Islet of Langerhans (tissue), 1 donor: ENCODE results near the gene IVNS1ABP.
"Not testable (repeated sequence)": the region's sequence is repeated elsewhere in the genome, so short reads cannot be mapped to it uniquely, and the experiment has no call there.

Source experiments
- FAIRE-seq: peaks from one replicate; lab custom pipeline; 2011; peaks lifted over from hg19 to GRCh38; lab: Jason Lieb, UNC

The IVNS1ABP gene

DNA sequence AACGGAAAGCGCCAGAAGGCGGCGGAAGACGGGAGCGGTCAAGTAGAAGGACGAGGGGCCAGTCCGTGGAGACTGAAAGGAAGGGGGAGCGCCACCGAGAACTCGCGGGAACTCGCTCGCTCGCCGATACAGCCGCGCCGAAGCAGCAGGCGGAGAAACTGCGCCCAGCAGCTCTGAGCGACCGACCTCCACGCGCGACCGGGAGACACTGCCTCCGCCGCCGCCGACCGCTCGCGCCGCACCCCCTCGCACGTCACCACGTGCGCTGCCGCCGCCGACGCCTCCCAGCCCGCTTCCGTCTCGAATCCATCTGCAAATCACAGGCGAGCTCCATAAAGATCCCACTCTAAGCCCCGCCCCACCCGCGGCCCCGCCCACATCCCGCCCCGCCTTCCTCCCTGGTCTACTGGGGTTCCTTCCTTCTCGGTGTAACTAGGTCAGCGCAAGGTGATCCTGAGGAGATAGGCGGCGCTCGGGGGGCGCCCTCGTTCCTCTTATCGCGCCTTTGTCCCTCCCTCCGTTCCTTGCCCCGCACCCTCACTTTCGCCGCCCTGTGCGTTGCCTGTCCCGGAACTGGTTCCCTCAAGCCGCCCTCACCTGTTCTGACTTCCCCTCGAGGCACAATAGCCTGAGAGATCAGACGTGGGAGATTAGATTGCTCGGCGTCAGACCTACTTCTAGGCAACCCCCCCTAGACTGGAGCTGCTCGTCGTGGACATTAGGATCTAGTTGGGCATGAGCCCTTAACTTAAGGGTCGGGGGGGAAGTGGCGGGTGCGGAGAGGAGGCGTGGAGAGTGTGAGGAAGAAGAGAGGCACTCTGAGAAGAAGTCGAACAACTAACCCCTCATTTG, at the start of gene IVNS1ABP:
IVNS1ABP (minus strand) TSS at position 210 of the 852 bp plus-strand sequence. CDS start 7,750 bp downstream, outside the sequence.
- no peak for FAIRE-seq

DNA sequence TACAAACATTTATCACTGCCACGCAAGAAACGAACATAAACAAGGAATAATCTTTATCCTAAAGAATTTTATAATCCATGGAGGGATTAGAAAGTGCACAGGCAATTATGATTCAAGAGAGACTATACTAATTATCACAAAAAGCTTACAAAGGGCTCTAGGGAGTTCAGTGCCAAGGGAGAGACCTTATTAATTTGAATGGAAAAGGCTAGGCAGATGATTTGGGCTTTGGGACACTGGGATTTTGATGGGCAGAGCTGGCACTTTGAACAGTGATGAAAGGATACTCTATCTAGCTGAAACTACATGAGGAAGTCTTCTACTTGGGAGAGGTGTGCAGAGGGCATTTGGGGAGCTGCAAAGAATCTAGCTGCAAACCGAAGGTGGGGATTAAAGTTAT, 48.9 kb upstream of the IVNS1ABP start:
- FAIRE-seq = no peak

DNA sequence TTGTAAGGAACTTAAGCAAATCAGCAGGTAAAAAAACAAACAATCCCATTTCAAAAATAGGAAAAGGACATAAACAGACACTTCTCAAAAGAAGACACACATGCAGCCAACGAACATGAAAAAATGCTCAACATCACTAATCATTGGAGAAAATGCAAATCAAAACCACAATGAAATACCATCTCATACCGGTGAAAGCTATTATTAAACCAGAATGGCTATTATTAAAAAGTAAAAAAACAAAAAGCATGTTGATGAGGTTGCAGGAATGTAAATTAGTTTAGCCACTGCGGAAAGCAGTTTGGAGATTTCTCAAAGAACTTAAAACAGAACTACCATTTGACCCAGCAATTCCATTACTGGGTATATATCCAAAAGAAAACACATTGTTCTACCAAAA, 47.5 kb upstream of the IVNS1ABP start:
- not testable (repeated sequence) for FAIRE-seq

DNA sequence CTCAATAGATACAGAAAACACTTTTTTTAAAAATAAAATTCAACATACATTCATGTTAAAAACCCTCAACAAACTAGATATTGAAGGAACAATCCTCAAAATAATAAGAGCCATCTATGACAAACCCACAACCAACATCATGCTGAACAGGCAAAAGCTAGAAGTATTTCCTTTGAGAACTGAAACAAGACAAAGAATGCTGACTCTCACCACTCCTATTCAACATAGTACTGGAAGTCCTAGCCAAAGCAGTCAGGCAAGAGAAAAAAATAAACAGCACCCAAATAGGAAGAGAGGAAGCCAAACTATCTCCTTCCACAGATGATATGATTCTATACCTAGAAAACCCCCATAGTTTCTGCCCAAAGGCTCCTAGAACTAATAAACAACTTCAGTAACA, 46.2 kb upstream of the IVNS1ABP start:
- FAIRE-seq = no peak

DNA sequence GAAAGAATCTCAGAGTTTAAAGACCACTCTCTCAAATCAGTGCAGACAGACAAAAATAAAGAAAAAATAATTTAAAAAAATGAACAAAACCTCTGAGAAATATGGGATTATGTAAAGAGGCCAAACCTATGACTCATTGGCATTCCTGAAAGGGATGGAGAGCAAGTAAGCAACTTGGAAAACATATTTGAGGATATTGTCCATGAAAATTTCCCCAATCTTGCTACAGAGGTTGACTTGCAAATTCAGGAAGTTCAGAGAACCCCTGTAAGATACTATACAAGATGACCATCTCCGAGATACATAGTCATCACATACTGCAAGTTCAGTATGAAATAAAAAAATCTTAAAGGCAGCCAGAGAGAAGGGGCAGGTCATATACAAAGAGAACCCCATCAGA, 43.7 kb upstream of the IVNS1ABP start:
- no peak for FAIRE-seq

DNA sequence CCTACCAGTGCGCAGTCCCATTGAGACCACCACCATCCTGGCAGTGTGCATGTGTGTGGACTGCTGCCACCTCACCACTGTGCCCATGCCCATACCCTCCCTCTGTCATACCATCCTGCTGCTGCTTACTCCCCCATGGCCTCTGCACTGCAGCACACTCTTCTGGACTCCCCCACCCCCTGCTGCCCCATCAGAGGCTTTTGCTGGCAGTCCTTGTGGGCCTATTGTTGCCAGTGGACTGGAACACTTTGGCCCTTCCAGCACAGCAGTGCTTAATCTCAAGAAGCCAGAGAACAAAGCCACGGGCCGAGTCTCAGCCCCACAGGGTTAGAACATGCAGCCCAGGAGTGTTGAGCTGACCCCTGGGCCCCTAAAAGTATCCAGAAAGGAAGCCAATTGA, 41.9 kb upstream of the IVNS1ABP start:
- FAIRE-seq = no peak

DNA sequence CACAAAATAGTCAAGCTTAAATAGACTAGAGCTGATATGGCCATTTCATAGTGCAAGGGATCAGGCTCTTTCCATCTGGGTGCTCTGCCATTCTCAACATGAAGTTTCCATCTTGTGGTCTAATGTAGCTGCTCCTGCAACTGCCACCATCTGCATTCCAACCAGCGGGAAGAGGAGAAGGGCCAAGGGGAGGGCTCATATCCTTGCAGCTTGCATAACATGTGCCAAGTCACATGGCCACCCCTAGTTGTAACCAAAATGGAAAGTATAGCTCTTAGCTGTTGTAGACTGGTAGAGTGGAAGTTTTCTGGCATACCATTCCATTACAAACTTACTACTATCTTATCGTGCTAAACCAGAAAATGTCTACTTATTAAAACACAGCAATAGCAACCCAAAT, 38.9 kb upstream of the IVNS1ABP start:
- FAIRE-seq = no peak

- no peak for FAIRE-seq
These were observed 36.1 kb upstream of the IVNS1ABP start for GRCh38 chr1:185353124-185353523.

DNA sequence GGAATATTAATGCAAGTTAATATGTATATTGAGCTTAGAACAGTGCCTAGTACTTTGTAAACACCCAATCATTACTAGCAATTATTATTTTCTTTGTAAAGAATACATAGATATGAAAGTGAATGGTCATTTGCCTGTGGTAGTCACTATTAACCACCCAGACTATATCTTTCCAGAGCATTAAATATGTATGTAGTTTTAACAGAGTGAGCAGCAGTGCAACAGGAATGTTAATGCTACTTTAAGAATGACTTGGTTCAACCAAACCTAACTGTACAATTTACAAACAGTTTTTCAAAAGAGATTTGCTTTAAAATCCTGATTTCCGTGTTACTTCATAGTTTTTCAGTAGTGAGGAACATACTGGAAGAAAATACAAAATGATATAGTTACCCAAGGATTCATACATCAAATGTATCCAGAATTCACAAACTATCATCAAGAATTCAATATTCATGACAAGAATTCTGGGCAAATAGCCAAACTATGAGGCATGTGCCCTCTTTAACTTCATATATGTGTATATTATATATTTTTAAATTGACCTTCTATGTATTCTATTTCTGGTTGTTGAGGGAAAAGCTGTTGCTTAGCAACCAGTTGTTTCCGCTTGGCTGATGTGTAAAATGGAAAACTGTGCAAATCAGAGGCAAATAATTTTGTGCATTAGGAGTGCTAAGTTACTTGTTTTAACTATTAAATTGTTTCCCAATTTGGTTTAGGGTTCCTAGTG, 34.9 kb upstream of the IVNS1ABP start:
- peak; percentile 69 for FAIRE-seq

DNA sequence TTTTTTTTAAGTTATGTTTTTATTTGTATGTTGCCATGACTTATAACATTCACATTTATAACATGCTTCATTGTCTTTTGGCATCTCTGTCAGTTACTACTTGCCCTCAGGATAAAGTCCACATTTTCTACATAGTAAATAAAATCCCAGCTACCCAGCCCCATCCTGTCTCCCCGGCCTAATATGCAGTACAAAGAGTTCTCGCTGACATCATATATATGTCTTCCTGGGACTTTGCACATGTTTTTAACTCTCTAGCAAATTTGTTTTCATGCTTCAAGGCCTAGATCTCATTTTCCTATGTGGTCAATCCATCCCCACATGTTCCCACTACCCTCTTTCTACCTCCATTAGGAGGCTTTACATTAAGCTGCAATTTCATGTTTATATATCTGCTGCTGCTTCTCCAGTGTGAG, 33.0 kb upstream of the IVNS1ABP start:
- no peak for FAIRE-seq

DNA sequence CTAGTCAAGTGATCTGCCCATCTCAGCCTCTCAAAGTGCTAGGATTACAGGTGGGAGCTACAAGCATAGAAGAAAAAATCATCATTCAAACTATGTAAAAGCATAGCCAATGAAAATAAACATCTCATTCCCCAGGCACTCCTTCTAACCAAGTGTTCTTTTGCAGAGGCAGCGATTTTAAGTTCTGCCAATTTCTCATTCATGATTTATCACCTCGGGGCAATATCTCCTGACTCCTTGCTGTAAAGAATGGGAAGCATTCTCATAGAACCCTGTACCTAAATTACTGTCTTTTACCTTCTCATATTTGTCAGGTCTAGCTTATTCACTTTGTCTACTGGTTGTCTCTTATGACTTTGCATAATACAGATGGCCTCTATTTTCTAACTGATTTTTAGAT, 32.5 kb upstream of the IVNS1ABP start:
- FAIRE-seq = no peak

DNA sequence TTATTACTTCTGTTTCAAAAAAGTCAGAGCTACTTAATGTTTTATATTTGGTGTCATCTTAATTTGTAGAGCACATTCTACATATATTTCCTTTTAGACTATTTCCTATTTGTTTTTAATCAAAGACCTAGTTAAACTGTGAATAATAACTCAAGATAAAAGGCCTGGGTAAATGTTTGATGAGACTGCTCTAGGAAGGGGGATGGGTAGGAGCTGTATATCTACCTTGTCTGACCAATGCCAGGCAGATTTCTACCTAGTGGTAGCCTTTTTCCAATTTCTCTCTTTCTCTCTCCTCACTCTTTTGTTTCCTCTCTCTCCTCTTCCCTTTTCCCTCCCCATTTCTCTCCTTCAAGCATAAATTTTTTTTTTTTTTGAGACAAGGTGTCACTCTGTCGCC, 31.9 kb upstream of the IVNS1ABP start:
- FAIRE-seq = peak; percentile 41

DNA sequence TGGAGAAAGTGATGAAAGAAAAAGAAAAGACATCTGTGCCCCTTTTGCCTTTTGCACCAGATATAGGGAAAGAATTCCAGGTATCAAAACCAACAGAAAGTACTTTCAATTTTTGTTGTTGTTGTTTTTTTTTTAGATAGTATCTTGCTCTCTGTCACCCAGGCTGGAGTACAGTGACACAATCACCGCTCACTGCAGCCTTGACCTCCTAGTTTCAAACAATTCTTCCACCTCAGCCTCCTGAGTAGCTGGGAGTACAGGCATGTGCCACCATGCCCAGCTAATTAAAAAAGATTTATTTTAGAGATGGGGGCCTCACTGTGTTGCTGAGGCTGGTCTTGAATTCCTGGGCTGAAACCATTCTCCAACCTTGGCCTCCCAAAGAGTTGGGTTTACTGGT, 31.3 kb upstream of the IVNS1ABP start:
- no peak for FAIRE-seq

DNA sequence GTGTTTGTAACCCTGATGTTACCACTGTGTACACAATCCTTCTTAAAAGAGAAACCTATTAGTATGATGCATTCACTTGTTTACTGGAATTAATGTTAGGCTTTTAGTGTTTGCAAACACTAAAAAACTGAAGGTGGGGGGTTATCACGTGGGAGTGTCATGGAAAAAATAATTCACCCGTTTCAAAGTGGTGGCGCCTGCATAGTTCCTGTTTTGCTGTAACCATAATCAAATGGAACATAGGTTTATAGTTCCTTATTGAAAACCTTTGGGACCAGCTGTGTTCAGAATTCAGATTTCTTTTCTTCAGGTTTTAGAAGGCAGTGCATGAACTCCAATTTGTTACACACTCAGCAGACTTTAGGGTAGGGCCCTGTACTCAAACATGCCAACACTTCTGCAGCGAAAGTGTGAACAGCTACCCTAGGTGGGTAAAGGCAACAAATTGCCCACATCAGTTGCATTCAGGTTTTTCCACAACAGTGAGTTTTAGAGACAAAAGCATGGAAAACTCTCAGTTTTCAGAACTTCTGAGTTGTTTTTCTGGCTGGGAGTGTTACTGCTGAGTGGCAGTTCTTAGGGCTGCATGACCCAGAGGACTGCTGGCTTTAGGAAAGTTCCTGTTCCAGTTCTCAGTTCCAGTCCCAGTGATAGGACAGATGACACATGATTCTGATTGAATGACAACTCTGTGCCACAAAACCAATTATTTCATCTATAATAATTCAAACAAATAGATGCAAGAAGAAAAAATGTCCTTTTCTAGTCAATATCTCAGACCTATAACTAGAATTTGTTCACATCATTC, 29.1 kb upstream of the IVNS1ABP start:
- FAIRE-seq = no peak

DNA sequence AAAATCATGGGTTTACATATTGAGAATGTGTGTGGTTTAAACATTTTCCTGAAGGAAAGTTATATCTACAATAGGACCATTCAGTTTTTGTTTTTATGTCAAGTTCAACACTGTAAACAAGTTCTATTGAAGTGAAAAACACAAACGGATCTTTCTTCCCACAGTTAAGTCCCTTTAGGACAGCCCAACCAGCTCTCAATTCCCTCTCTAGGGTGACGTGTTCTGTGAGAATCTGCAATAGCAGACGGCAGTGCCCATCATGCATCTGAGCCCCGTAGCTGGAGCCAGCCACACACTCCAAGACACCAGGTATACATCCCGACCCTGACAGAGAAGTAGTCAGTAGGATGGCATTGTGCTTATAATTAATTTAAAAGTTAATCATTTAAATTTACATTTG, 26.3 kb upstream of the IVNS1ABP start:
- FAIRE-seq = no peak

- FAIRE-seq = no peak
These were observed 25.7 kb upstream of the IVNS1ABP start for GRCh38 chr1:185342672-185343259.

DNA sequence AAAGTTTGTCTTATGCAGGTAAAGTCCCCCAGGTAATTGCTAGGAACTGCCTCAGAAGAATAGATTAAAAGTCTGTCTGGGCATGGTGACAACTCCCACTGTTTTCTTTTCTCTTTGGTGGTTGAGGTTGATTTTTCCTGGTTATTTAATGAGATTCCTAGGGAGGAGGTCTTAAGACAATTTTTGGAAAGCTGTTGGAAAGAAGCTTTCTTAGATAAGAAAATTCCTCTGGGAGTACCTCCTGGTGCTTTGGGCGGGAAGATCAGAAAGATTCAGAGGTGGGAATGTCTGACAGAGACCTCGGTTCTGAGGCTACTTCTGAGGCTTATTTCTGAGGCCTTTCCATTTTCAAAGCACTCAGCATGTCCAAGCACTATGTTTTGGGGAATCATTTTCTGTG, 25.0 kb upstream of the IVNS1ABP start:
- no peak for FAIRE-seq

- no peak for FAIRE-seq
These were observed 24.2 kb upstream of the IVNS1ABP start for GRCh38 chr1:185341196-185341781.

DNA sequence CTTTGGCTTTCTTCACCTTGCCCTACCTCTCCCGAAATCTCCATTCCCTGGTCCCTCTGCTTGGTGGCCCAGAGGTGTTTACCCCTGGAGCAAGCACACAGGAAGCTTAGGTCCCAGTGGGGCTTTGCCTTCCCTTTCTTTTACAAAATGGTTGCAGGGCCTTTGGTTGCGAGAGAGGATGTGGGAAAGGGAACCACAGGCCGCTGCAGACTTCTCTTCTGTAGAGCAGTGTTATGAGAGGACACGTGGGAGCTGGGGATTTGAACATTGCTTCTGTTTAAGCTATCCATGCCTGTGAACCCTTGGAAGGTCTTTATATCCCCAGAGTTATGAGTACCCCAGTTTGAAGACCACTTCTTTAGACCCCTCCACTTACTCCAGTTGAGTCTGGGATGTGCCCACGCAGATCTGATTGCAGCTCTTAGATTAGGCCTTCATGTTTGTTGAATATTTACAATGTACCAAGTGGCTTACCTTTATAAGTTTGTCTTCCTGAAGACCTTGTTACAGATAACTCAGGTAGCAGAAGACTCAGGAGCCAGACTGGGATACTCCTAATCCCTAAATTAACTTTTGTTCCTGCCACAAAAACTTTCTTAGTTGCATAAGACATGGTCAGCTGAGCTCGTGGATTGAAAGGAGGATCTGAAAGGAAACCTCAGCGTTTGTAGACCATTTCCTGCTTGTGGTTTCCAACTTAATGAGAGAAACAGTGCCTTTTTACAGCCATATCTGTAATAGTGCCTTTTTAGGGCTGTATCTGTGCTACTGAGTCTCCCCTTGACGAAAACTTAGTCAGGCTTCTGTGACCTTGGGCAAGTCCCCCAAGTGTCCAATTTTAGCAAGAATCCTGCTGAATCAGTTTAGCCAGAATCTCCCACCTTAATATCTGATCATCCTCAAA, 21.9 kb upstream of the IVNS1ABP start:
- no peak for FAIRE-seq

GRCh38 chr1:185337246-185337645, 20.2 kb upstream of the IVNS1ABP start:
- no peak for FAIRE-seq

GRCh38 chr1:185334182-185334581, 17.1 kb upstream of the IVNS1ABP start:
- FAIRE-seq = no peak
